ENCODE measurements around the gene ZSWIM9.

- TF ChIP-seq CTCF (IDR thresholded peaks at IDR 0.05 in 8 of 11, conservative IDR thresholded peaks at IDR 0.05 in 3 of 11) (no peak), POLR2AphosphoS5 (IDR thresholded peaks at IDR 0.05) (no peak)
Observed at GRCh38 chr19:48176226-48176625, 5.7 kb downstream of the ZSWIM9 start.
